IMR-90 (cell line): ENCODE results near the gene ANKRD40. TPM values are rescaled to one million over a fixed set of nuclear protein-coding genes. Genes with fewer than 3 reads are reported as not detected.

Experiments used
- ATAC-seq: fragments of 200-7000 bp; cut with Tn5 transposase; 2 replicates; pipeline ENCODE4 v1.9.1; 2020; ENCODE audit warnings: low read depth, mild to moderate bottlenecking, moderate library complexity
- BruUV-seq: library from RNA; stranded (reverse); fragments of 400-500 nt; replicated peaks from 2 replicates; lab custom pipeline; 2021; lab: Mats Ljungman, UMichigan
- CTCF ChIA-PET: fragments of 300-600 bp; formaldehyde crosslinking; extraction: SDS; loops from one replicate; lab custom pipeline; 2021; ENCODE audit warnings: antibody characterized with exemption; lab: Yijun Ruan, JAX
- POLR2A ChIA-PET: fragments of 300-600 bp; sonication (Branson Sonifier 250); formaldehyde crosslinking; loops from one replicate; lab custom pipeline; 2022; ENCODE audit warnings: antibody characterized with exemption; ENCODE audit not compliant: unreplicated experiment; lab: Charles Lee
- DNase-seq: peaks from one replicate; pipeline ENCODE4 v3.0.0; 2013
- H2AFZ ChIP-seq: replicated peaks from 2 replicates; pipeline ENCODE3; 2013; ENCODE audit warnings: low read length, mild to moderate bottlenecking; ENCODE audit not compliant: poor library complexity
- H2AK5ac ChIP-seq: 2 replicates; pipeline ENCODE4 v1.6.1; 2013; ENCODE audit warnings: low read depth, low read length, inconsistent platforms
- H2AK9ac ChIP-seq: replicated peaks from 2 replicates; pipeline ENCODE3; 2013; ENCODE audit warnings: mild to moderate bottlenecking, low read depth, low read length, moderate library complexity; ENCODE audit not compliant: poor library complexity
- H2BK120ac ChIP-seq: 2 replicates; pipeline ENCODE4 v1.6.1; 2013; ENCODE audit warnings: low read depth, low read length, inconsistent platforms
- H2BK15ac ChIP-seq: 3 replicates; pipeline ENCODE4 v1.6.1; 2013; ENCODE audit warnings: low read depth, low read length, inconsistent platforms
- H2BK20ac ChIP-seq: 2 replicates; pipeline ENCODE4 v1.6.1; 2013; ENCODE audit warnings: low read depth, mild to moderate bottlenecking, inconsistent platforms, low read length, moderate library complexity
- H2BK5ac ChIP-seq: 2 replicates; pipeline ENCODE4 v1.6.1; 2013; ENCODE audit warnings: mild to moderate bottlenecking, low read depth, low read length, inconsistent platforms; ENCODE audit not compliant: poor library complexity, severe bottlenecking
- H3K14ac ChIP-seq: replicated peaks from 2 replicates; pipeline ENCODE4 v1.6.1; 2013; ENCODE audit warnings: low read depth, low read length, inconsistent platforms
- H3K18ac ChIP-seq: 2 replicates; pipeline ENCODE4 v1.6.1; 2013; ENCODE audit warnings: low read depth, low read length, control low read depth
- H3K23ac ChIP-seq: 2 replicates; pipeline ENCODE4 v1.6.1; 2013; ENCODE audit warnings: low read depth, low read length, inconsistent platforms
- H3K27ac ChIP-seq: 2 replicates; pipeline ENCODE4 v1.5.1; 2013; ENCODE audit warnings: mild to moderate bottlenecking, control low read depth, low read length; ENCODE audit not compliant: insufficient read depth
- H3K27me3 ChIP-seq: 2 replicates; pipeline ENCODE4 v1.6.1; 2013; ENCODE audit warnings: low read length; ENCODE audit not compliant: control insufficient read depth, insufficient read depth
- H3K36me3 ChIP-seq: 2 replicates; pipeline ENCODE4 v1.6.1; 2013; ENCODE audit warnings: low read length, mixed read lengths; ENCODE audit not compliant: control insufficient read depth, insufficient read depth
- H3K4ac ChIP-seq: 2 replicates; pipeline ENCODE4 v1.6.1; 2013; ENCODE audit warnings: low read depth, low read length, inconsistent platforms
- H3K4me1 ChIP-seq: 2 replicates; pipeline ENCODE4 v1.6.1; 2013; ENCODE audit warnings: low read length, mixed read lengths; ENCODE audit not compliant: control insufficient read depth, insufficient read depth
- H3K4me2 ChIP-seq: 2 replicates; pipeline ENCODE4 v1.6.1; 2013; ENCODE audit warnings: low read depth, mild to moderate bottlenecking, control low read depth, low read length, moderate library complexity
- H3K4me3 ChIP-seq: 2 replicates; pipeline ENCODE4 v1.5.1; 2013; ENCODE audit warnings: low read depth, mild to moderate bottlenecking, control low read depth, low read length, moderate library complexity; ENCODE audit not compliant: insufficient read depth
- H3K56ac ChIP-seq: 2 replicates; pipeline ENCODE4 v1.6.1; 2013; ENCODE audit warnings: low read length, inconsistent platforms; ENCODE audit not compliant: insufficient read depth; ENCODE audit errors: extremely low read depth
- H3K79me1 ChIP-seq, 2 experiments: 2 replicates each; pipeline ENCODE4 v1.6.1; 2013; ENCODE audit warnings: low read length in 2 of 2, inconsistent platforms in 1 of 2, low read depth in 1 of 2
- H3K9ac ChIP-seq: 2 replicates; pipeline ENCODE4 v1.6.1; 2013; ENCODE audit warnings: low read depth, low read length, control low read depth
- H3K9me1 ChIP-seq: 2 replicates; pipeline ENCODE4 v1.6.1; 2013; ENCODE audit warnings: low read length, inconsistent platforms; ENCODE audit not compliant: insufficient read depth
- H3K9me3 ChIP-seq: 2 replicates; pipeline ENCODE4 v1.6.1; 2013; ENCODE audit warnings: low read length; ENCODE audit not compliant: control insufficient read depth, insufficient read depth
- H4K20me1 ChIP-seq: 2 replicates; pipeline ENCODE4 v1.6.1; 2013; ENCODE audit warnings: low read length, inconsistent platforms; ENCODE audit not compliant: insufficient read depth
- H4K5ac ChIP-seq: 2 replicates; pipeline ENCODE4 v1.6.1; 2013; ENCODE audit warnings: mild to moderate bottlenecking, low read depth, low read length, control low read depth
- H4K8ac ChIP-seq, 2 experiments: 2 replicates each; pipeline ENCODE4 v1.6.1; 2013; ENCODE audit warnings: low read depth in 2 of 2, low read length in 2 of 2, control low read depth in 1 of 2, inconsistent platforms in 1 of 2
- H4K91ac ChIP-seq: 2 replicates; pipeline ENCODE4 v1.6.1; 2013; ENCODE audit warnings: low read depth, low read length, inconsistent platforms; ENCODE audit not compliant: insufficient read depth
- BHLHE40 ChIP-seq: fragments of 150-350 bp; IDR thresholded peaks from 2 replicates; pipeline ENCODE4 v1.6.1; 2016; ENCODE audit warnings: mild to moderate bottlenecking, low read depth, low read length
- CEBPB ChIP-seq: IDR thresholded peaks from 2 replicates; pipeline ENCODE4 v1.6.1; 2012; ENCODE audit warnings: low read depth, low read length, improper control_type of control experiment
- CHD1 ChIP-seq: IDR thresholded peaks from 2 replicates; pipeline ENCODE4 v1.6.1; 2012; ENCODE audit warnings: low read depth, low read length, improper control_type of control experiment
- ELK1 ChIP-seq: fragments of 150-350 bp; IDR thresholded peaks from 2 replicates; pipeline ENCODE4 v1.6.1; 2016; ENCODE audit warnings: low read depth, mild to moderate bottlenecking, low read length, moderate library complexity, borderline replicate concordance
- FOS ChIP-seq: fragments of 150-350 bp; IDR thresholded peaks from 2 replicates; pipeline ENCODE4 v1.6.1; 2016; ENCODE audit warnings: low read depth, low read length
- MAFK ChIP-seq: IDR thresholded peaks from 2 replicates; pipeline ENCODE4 v1.6.1; 2012; ENCODE audit warnings: low read depth, low read length, improper control_type of control experiment
- MXI1 ChIP-seq: IDR thresholded peaks from 2 replicates; pipeline ENCODE4 v1.6.1; 2012; ENCODE audit warnings: low read depth, mild to moderate bottlenecking, low read length, moderate library complexity, borderline replicate concordance
- NFE2L2 ChIP-seq: fragments of 150-350 bp; IDR thresholded peaks from 2 replicates; pipeline ENCODE4 v1.6.1; 2016; ENCODE audit warnings: low read depth, mild to moderate bottlenecking, low read length
- POLR2A ChIP-seq: IDR thresholded peaks from 2 replicates; pipeline ENCODE4 v1.6.1; 2012; ENCODE audit warnings: mild to moderate bottlenecking, low read depth, low read length
- RAD21 ChIP-seq: IDR thresholded peaks from 2 replicates; pipeline ENCODE4 v1.6.1; 2012; ENCODE audit warnings: low read length, improper control_type of control experiment
- RFX5 ChIP-seq: IDR thresholded peaks from 2 replicates; pipeline ENCODE4 v1.8.0; 2012; ENCODE audit warnings: low read depth, mild to moderate bottlenecking, low read length, moderate library complexity
- SMC3 ChIP-seq: fragments of 150-350 bp; IDR thresholded peaks from 2 replicates; pipeline ENCODE4 v1.6.1; 2016; ENCODE audit warnings: low read depth, mild to moderate bottlenecking, antibody characterized with exemption, low read length, moderate library complexity
- WGBS, 2 experiments: methylation state at CpG; one replicate each; pipeline versions ENCODE4 v1.1.5 to v1.1.7; 2013; ENCODE audit warnings: missing lambda C conversion rate in 2 of 2; ENCODE audit not compliant: insufficient read length in 1 of 2; ENCODE audit errors: extremely low coverage in 2 of 2; 5-methylcytosine and 5-hydroxymethylcytosine counted together
- dilution Hi-C: fragments of 300-500 bp; cut with HindIII; formaldehyde crosslinking; loops from one replicate; pipeline ENCODE4 v1.14.3; 2018; ENCODE audit warnings: low sequenced_read_pairs; ENCODE audit not compliant: unreplicated experiment
- in situ Hi-C: fragments of 300-500 bp; cut with MboI; formaldehyde crosslinking; loops from 3 replicates; pipeline ENCODE4 v1.14.3; 2019; ENCODE audit warnings: low sequenced_read_pairs, inconsistent platforms, mixed read lengths
- intact Hi-C: fragments of 100-400 bp; cut with micrococcal nuclease; formaldehyde crosslinking; loops from 2 replicates; pipeline ENCODE4 v1.10.0; 2022
- polyA plus RNA-seq, 3 experiments: library from polyadenylated mRNA; depleted of rRNA; stranded (reverse); fragments of >200 nt; gene quantifications; 2 replicates each; pipeline ENCODE4 v1.2.3, GENCODE V29; 2012; ENCODE audit warnings: low replicate concordance in 1 of 3
- total RNA-seq: library from RNA; depleted of rRNA; stranded (reverse); fragments of >200 nt; gene quantifications from 2 replicates; pipeline ENCODE4 v1.2.3, GENCODE V29; 2012
- TF ChIP-seq, protein P1 (sequence below): conservative IDR thresholded peaks from 2 replicates; pipeline ENCODE4 v1.5.1; 2012; ENCODE audit warnings: mild to moderate bottlenecking, low read depth, low read length, improper control_type of control experiment
- TF ChIP-seq, protein P2 (sequence below): fragments of 150-350 bp; IDR thresholded peaks from 2 replicates; pipeline ENCODE4 v1.6.1; 2017; ENCODE audit warnings: mild to moderate bottlenecking, antibody characterized with exemption, low read length, low read depth

ANKRD40 gene
- total and polyA plus RNA-seq, 2 of the 4 experiments (the other 2 are of a cell fraction): 23.4 to 35.8 TPM

GRCh38 chr17:50649042-50649908, 58.4 kb downstream of the ANKRD40 start:
- H3K9me3 ChIP-seq: peaks cover 4% of the 10 kb centered on the region
- H3K4me1 ChIP-seq: no peaks in the 10 kb centered on the region
- H2BK15ac ChIP-seq: peak overlapping the region; percentile 48; the same call in 1 of the 3 replicates
- no CpG with 5 or more reads among the region's 7 CpGs for WGBS, 2 experiments
- no peak overlapping the region for H2BK20ac ChIP-seq
- dilution Hi-C loops: no loop called here
- no peak overlapping the region for H3K4me2 ChIP-seq
- in situ Hi-C loops: no loop called here
- ATAC-seq (peak; percentile 21; the same call in 1 of the 2 replicates), DNase-seq (peak; percentile 64)
- no peaks in the 10 kb centered on the region for H3K9me1 ChIP-seq
- no peaks in the 10 kb centered on the region for H4K20me1 ChIP-seq
- H3K9ac ChIP-seq: no peak overlapping the region
- H4K91ac ChIP-seq: peak overlapping the region; percentile 39; the same call in 1 of the 2 replicates
- no peak overlapping the region for H3K4me3 ChIP-seq
- peak overlapping the region; percentile 12 for H2BK5ac ChIP-seq
- H2AFZ ChIP-seq: no peak overlapping the region
- no peaks in the 10 kb centered on the region for H3K27me3 ChIP-seq
- H3K79me1 ChIP-seq: peaks cover 0 to 8% of the 10 kb centered on the region in 2 experiments; a peak in 2 of 4 replicates
- no peak overlapping the region for H3K18ac ChIP-seq
- no peak overlapping the region for H4K5ac ChIP-seq
- no TSS peak for BruUV-seq
- no peak overlapping the region for H2BK120ac ChIP-seq
- intact Hi-C loops: no loop called here
- CTCF ChIA-PET: no interaction called here
- H3K4ac ChIP-seq: no peak overlapping the region; the same call in 1 of the 2 replicates
- peak overlapping the region; percentile 37; the same call in 1 of the 2 replicates for H3K14ac ChIP-seq
- no peak overlapping the region for H3K56ac ChIP-seq
- H4K8ac ChIP-seq: peak overlapping the region in 1 of 2 experiments; percentile 60; a peak in 1 of 4 replicates
- no peak overlapping the region for H3K27ac ChIP-seq
- no peak overlapping the region for H2AK9ac ChIP-seq
- no peak overlapping the region for H3K23ac ChIP-seq
- H3K36me3 ChIP-seq: no peaks in the 10 kb centered on the region
- H2AK5ac ChIP-seq: 0 out of 2 replicates have a peak overlapping the region, but pooled peaks have one; percentile 3
- POLR2A ChIA-PET: interaction anchor here (0.9 kb wide), 1 partner anchor 13 kb away, joined by 4 read pairs; no protein-coding TSS in a partner anchor
- TF ChIP-seq CHD1: no peak
- TF ChIP-seq SMC3: no peak
- TF ChIP-seq, protein P1, sequence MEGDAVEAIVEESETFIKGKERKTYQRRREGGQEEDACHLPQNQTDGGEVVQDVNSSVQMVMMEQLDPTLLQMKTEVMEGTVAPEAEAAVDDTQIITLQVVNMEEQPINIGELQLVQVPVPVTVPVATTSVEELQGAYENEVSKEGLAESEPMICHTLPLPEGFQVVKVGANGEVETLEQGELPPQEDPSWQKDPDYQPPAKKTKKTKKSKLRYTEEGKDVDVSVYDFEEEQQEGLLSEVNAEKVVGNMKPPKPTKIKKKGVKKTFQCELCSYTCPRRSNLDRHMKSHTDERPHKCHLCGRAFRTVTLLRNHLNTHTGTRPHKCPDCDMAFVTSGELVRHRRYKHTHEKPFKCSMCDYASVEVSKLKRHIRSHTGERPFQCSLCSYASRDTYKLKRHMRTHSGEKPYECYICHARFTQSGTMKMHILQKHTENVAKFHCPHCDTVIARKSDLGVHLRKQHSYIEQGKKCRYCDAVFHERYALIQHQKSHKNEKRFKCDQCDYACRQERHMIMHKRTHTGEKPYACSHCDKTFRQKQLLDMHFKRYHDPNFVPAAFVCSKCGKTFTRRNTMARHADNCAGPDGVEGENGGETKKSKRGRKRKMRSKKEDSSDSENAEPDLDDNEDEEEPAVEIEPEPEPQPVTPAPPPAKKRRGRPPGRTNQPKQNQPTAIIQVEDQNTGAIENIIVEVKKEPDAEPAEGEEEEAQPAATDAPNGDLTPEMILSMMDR: no peak
- TF ChIP-seq RFX5: no peak
- TF ChIP-seq NFE2L2: no peak
- TF ChIP-seq MXI1: no peak
- no peak for TF ChIP-seq CEBPB
- no peak for TF ChIP-seq RAD21
- no peak for TF ChIP-seq MAFK
- TF ChIP-seq, protein P2, sequence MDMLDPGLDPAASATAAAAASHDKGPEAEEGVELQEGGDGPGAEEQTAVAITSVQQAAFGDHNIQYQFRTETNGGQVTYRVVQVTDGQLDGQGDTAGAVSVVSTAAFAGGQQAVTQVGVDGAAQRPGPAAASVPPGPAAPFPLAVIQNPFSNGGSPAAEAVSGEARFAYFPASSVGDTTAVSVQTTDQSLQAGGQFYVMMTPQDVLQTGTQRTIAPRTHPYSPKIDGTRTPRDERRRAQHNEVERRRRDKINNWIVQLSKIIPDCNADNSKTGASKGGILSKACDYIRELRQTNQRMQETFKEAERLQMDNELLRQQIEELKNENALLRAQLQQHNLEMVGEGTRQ: no peak
- TF ChIP-seq BHLHE40: no peak
- no peak for TF ChIP-seq ELK1
- no peak for TF ChIP-seq FOS
- no peak for TF ChIP-seq POLR2A
